Ovary (tissue), 9 donors: ENCODE data around the gene LETM1. TPM values are rescaled to one million over a fixed set of nuclear protein-coding genes. Genes with fewer than 3 reads are reported as not detected.

Source experiments
- DNase-seq, 5 donors: peaks; one replicate each; pipeline ENCODE4 v3.0.0-alpha.2; 2019 to 2020
- H3K27ac ChIP-seq, 2 donors: fragments of 200-600 bp; one replicate each; pipeline versions ENCODE4 v1.5.1 to v1.8.0; 2019 to 2022
- H3K27me3 ChIP-seq: fragments of 200-600 bp; one replicate; pipeline ENCODE4 v1.8.0; 2022
- H3K36me3 ChIP-seq: fragments of 200-600 bp; sonication (generic); one replicate; pipeline ENCODE4 v1.5.1; 2019
- H3K4me1 ChIP-seq: one replicate; pipeline ENCODE4 v1.8.1; 2013; ENCODE audit warnings: mild to moderate bottlenecking, moderate library complexity; ENCODE audit not compliant: insufficient read depth
- H3K4me3 ChIP-seq: fragments of 200-600 bp; sonication (generic); one replicate; pipeline ENCODE4 v1.5.1; 2017
- H3K9me3 ChIP-seq, 2 donors: fragments of 200-600 bp in 1 of 2; sonication (generic) in 1 of 2; one replicate each; pipeline versions ENCODE4 v1.5.1 to v1.8.1; 2013 to 2019; ENCODE audit warnings: mild to moderate bottlenecking in 1 of 2, moderate library complexity in 1 of 2
- EP300 ChIP-seq: sonication (generic); formaldehyde crosslinking; IDR thresholded peaks from one replicate; pipeline ENCODE4 v1.6.1; 2017; ENCODE audit warnings: antibody characterized with exemption
- POLR2A ChIP-seq: fragments of 450-650 bp; IDR thresholded peaks from one replicate; pipeline ENCODE4 v1.6.1; 2017; ENCODE audit warnings: antibody characterized with exemption, mild to moderate bottlenecking, moderate library complexity
- WGBS, 3 donors: extraction: QIAGEN DNeasy Blood & Tissue Kit in 1 of 3; methylation state at CpG; one replicate each; pipeline versions ENCODE4 v1.1.5 to v1.1.7; 2013 to 2017; 5-methylcytosine and 5-hydroxymethylcytosine counted together
- intact Hi-C, 4 donors: fragments of 100-400 bp; cut with DNase I; formaldehyde crosslinking; loops; one replicate each; pipeline versions ENCODE4 v1.11.0 to v1.15.1; 2022 to 2023
- polyA plus RNA-seq, 2 donors: library from polyadenylated mRNA; stranded (reverse); fragments of 200-250 nt in 1 of 2; fragments of 350-450 nt in 1 of 2; fragmentation: Illumina TruSeq in 1 of 2; extraction: RNeasy Lipid Tissue Mini Kit (QIAGEN cat#74804) in 1 of 2; gene quantifications; one replicate each; pipeline ENCODE4 v1.2.3, GENCODE V29; 2013 to 2014
- total RNA-seq, 7 donors: library from RNA; depleted of rRNA in 2 of 7; stranded (reverse); fragments of >200 nt in 2 of 7; fragmentation: NEBNext Ultra II Directional in 3 of 7; extraction: Animal tissue kit (Norgen Biotek cat#: 25700) in 3 of 7; gene quantifications; one replicate each; pipeline versions ENCODE4 v1.1.0 to v1.2.4, GENCODE V29; 2016 to 2023
- TF ChIP-seq, protein P1 (sequence below), 3 donors: fragments of 450-650 bp in 2 of 3; fragments of 200-600 bp in 1 of 3; IDR thresholded peaks; one replicate each; pipeline versions ENCODE4 v1.5.1 to v1.8.0; 2016 to 2022; ENCODE audit warnings: antibody characterized with exemption in 3 of 3, mild to moderate bottlenecking in 1 of 3
- donor health status: DM: no; HTN: no; CAD: no; lungs with moderate emphysema.
- donor health status: DM: no; HTN: no; CAD: no.
- donor health status: Bipolar disorder and iron deficiency.
- donor health status: DM: yes; HTN: yes; CAD: no.
- donor health status: DM: no; HTN: no; CAD: no.
- donor health status: DM: yes; HTN: yes; CAD: no.

Gene LETM1
- total and polyA plus RNA-seq, 9 donors = 9.3 to 43.6 (median 30.5) TPM

DNA sequence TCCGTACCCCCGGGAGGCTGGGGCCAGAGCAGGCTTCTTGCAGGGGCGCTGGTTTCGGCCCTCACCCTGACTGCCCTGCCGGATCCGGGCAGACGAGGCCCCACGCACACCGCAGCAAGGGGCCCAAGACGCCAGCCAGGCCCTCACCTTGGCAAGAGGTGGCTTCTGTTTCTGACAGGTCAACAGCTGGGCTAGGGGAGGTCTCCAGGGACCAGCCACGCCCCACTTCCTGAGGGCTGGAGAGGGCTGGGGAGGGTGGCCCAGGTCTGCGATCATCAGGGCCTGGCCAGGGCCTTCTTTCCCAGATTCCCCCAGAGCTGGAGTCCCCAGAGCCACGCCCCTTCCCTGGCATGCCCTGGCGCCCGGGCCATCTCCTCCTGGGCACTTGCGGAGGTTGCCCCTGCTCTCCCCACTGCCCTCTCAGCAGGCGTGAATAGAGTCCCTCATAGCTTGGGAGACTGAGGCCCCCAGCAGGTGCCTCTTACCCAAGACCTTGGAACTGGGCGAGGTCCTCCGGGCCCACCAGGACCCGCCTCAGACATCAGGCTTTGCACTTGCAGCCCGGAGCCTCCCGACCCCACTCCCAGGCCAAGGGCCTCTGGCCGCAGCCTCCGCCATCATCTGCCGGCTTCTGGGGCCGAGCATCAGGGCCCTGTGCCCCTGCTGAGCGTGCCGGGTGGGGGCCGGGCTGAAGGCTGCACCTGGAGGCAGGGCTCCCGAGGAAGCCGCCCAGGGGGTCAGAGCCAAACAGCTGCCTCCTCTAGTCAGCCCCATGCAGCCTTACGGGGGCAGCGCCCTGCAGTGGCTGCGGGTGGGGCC, 69.2 kb downstream of the LETM1 start:
- Histone ChIP-seq H3K4me1 (no peaks in the 10 kb centered on the region), H3K27ac (no peak overlapping the region), H3K27me3 (no peaks in the 10 kb centered on the region), H3K4me3 (no peak overlapping the region), H3K36me3 (no peaks in the 10 kb centered on the region), H3K9me3 (no peaks in the 10 kb centered on the region)
- DNase-seq = no peak
- TF ChIP-seq EP300 = no peak
- TF ChIP-seq POLR2A = no peak
- TF ChIP-seq, protein P1, sequence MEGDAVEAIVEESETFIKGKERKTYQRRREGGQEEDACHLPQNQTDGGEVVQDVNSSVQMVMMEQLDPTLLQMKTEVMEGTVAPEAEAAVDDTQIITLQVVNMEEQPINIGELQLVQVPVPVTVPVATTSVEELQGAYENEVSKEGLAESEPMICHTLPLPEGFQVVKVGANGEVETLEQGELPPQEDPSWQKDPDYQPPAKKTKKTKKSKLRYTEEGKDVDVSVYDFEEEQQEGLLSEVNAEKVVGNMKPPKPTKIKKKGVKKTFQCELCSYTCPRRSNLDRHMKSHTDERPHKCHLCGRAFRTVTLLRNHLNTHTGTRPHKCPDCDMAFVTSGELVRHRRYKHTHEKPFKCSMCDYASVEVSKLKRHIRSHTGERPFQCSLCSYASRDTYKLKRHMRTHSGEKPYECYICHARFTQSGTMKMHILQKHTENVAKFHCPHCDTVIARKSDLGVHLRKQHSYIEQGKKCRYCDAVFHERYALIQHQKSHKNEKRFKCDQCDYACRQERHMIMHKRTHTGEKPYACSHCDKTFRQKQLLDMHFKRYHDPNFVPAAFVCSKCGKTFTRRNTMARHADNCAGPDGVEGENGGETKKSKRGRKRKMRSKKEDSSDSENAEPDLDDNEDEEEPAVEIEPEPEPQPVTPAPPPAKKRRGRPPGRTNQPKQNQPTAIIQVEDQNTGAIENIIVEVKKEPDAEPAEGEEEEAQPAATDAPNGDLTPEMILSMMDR (IDR thresholded peaks at IDR 0.05) = no peak
- 77 to 85% (median 79%) methylated on average over 31 to 34 of the region's 34 CpGs for WGBS, 3 donors
- intact Hi-C loops = no loop called here

DNA sequence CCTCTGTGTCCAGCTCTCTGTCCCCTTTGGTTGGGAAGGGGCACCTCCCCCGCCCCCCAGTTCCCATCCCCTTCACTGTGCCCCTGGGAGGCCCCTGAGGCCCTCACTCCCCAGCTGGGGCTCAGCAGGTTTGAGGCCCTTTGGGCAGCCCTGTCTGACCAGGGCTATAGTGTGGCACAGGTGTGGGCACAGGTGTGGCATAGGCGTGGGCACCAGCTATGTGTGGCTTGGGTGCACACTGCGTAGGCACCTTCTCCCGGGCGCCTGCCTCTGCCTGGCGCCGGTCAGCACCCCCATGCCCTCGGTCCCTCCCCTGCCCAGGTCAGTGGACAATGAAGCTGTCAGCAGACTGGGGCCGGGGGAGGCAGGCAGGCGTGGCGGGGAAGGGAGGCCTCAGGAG, 70.4 kb downstream of the LETM1 start:
- no peak overlapping the region for H3K27ac ChIP-seq
- no peaks in the 10 kb centered on the region for H3K9me3 ChIP-seq
- no peaks in the 10 kb centered on the region for H3K36me3 ChIP-seq
- DNase-seq = no peak
- no peaks in the 10 kb centered on the region for H3K27me3 ChIP-seq
- H3K4me3 ChIP-seq = no peak overlapping the region
- intact Hi-C loops = no loop called here
- 75 to 91% (median 78%) methylated on average over 11 of the region's 11 CpGs for WGBS, 3 donors
- TF ChIP-seq EP300 (no peak), POLR2A (no peak)
- TF ChIP-seq, protein P1 (IDR thresholded peaks at IDR 0.05) = no peak
- H3K4me1 ChIP-seq = no peaks in the 10 kb centered on the region

DNA sequence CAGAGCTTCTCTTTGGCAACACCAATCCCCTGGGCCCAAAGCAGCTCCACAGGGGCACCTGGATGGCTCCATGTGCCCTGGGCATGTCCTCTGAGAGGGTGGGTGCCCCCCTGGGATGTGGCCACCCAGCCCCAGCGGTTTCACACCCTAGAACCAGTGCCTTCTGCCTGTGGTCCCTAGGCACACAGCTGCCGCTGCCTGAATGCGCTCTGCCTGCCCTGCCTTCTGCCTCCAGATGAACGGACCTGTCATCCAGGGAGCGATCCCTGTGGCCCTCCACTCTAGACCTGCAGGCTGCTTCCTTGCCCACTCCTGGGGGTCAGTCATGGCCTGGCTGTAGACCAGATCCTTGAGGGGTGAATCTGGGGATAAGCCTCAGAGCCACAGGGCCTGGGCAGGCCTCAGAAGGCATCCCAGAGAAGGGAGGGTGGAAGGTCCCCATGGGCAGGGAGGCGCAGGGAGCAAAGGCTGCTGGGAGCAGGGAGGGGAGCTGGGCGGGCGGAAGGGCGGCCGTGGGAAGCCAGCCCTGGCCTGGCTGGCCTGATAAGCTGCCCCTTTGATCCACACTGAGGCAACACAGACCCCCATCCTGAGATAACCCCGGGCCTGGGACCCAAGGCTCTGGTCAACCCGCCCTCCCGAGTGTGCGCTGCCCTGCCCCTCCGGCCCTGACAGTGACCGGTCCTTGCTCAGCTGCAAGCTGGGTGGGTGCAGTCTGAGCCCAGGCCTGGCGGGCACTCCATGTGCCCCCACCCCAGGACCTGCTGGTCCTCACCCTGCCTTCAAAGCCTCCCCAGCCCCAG, 71.0 kb downstream of the LETM1 start:
- intact Hi-C loops = no loop called here

DNA sequence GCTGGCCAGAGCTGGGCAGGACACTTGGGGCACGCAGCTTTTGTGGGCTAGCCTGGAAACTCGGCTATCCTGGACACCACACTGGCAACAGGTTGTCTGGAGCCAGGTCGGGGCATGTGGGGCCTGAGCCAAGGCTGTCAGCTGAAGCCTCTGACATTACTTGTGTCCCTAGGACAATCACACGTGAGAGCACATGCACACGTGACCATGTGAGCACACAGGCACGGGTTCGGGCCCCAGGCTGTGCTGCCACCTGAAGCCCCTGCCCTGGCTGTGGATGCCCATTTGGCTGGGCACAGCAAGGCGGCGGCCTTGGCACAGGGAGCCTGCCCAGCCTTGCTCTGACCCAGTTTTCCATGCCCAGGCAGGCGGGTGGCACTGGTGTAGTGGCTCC, 71.6 kb downstream of the LETM1 start:
- DNase-seq = no peak
- Histone ChIP-seq H3K36me3 (no peaks in the 10 kb centered on the region), H3K4me3 (no peak overlapping the region), H3K4me1 (no peaks in the 10 kb centered on the region), H3K9me3 (no peaks in the 10 kb centered on the region), H3K27ac (no peak overlapping the region), H3K27me3 (no peaks in the 10 kb centered on the region)
- 78 to 79% (median 79%) methylated on average over 10 of the region's 10 CpGs for WGBS, 3 donors
- TF ChIP-seq POLR2A (no peak), EP300 (no peak)
- intact Hi-C loops = no loop called here

More for the DNA sequence above, 71.0 kb downstream of the LETM1 start:
- Histone ChIP-seq H3K27ac (no peak overlapping the region), H3K4me3 (no peak overlapping the region), H3K4me1 (no peaks in the 10 kb centered on the region), H3K27me3 (no peaks in the 10 kb centered on the region), H3K36me3 (no peaks in the 10 kb centered on the region), H3K9me3 (no peaks in the 10 kb centered on the region)
- TF ChIP-seq, protein P1 (IDR thresholded peaks at IDR 0.05) = no peak
- WGBS, 3 donors = 65 to 67% (median 66%) methylated on average over 15 to 17 of the region's 17 CpGs
- DNase-seq = peak in 1 of 5 donors; percentile 44
